HG03095 (cell line): ENCODE data around the gene PPP2R5C.

Experiments used
- ATAC-seq: cut with Tn5 transposase; IDR thresholded peaks from one replicate; pipeline ENCODE4 v1.9.1; 2021; ENCODE audit warnings: moderate library complexity; ENCODE audit not compliant: unreplicated experiment

PPP2R5C gene

DNA sequence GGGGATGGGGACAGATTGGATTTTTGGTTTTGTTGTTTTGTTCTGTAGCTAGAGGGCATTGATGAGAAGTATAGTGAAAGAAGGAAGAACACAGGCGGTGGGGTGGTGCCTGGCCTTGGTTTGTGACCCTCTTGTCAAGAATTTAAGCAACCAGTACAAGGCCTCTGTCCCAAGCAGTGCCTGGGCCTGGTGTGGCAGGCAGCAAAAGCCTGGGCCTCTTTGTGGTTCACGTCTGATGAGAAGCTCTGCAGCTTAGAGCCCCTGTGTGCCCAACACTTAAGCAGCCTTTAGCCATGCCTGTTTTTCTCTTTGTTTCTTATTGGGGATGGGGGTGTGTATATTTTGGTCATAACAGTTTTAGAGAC, 98.0 kb downstream of the PPP2R5C start:
- no peak for ATAC-seq

DNA sequence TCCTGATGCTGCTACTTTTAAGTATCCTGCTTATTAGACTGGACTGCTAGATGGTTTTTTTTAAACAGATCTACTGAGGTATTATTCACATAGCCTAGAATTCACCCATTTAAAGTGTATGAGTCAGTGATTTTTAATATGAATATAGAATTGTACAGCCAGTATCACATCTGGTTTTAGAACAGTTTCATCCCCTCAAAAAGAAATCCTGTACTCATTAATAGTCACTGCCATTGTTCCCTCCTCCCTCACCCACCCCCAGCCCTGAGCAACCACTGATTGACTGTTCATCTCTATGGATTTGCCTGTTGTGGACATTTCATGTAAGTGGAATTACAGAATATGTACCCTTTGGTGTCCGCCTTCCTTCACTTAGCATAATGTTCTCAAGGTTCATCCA, 98.4 kb downstream of the PPP2R5C start:
- no peak for ATAC-seq

DNA sequence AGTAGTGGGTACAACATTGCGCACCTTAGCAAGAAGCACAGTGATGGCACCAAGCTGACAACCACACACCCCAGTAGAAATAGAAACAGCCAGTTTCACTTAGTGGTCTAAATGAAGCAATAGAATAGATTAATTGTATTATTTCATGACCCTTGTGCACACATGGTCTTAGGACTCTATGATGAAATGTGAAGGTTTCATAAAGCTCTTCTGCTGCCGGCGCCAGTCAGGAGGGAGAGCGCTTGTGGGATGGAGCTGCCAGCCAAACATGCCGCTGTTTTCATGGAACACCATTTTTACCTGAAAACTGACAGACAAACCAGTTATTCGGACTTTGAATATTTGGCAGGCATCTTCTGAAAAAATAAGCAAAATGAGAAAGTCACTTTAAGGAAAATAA, 100.0 kb downstream of the PPP2R5C start:
- ATAC-seq: no peak

DNA sequence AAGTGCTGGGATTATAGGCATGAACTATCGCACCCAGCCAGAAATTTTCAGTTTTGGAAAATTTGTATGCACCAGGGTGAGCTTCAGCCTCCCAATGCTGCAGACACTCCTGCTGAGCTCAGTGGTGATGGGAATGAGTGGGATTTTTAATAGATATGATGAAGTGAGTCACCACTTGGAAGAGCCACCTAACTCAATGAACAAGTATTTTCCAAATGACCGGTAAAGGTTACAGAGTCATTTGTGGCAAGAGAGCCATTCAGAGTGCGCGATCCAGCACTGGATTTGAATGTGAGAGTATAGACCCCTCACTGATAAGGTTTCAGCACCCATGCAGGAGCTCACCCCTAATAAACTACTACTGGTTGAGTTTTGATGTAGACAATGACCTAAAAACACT, 100.7 kb downstream of the PPP2R5C start:
- ATAC-seq: no peak

DNA sequence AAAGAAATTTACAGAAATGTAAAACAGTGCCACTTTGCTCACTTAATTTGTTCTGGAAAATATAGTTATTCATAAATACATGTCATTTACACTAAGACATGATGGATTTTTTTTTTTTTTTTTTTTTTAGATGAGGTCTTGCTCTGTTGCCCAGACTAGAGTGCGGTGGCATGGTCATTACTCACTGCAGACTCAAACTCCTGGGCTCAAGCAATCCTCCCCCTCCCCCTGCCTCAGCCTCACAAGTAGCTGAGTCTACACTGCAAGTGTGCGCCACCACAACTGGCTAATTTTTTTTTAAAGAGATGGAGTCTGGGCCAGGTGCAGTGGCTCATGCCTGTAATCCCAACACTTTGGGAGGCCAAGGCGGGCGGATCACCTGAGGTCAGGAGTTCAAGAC, 101.2 kb downstream of the PPP2R5C start:
- ATAC-seq: no peak

DNA sequence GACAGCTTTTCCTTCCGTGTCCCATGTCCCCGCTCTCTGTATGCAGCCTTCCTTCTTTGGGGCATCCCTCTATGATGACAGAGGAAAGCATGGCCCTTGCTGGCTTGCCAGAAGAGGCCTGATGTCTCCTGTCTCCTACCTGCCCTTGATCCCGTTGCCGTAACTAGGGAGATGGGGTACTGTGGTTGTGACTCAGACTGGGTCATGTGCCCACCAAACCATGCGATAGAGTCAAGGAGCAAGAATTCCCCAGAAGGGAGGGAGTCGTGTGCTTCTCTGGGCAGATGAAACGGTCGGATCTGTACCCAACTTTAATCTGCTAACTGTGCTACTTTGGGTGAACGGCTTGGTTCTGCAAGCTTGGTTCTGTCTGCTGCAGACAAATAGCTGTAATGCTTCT, 103.8 kb downstream of the PPP2R5C start:
- ATAC-seq: no peak

DNA sequence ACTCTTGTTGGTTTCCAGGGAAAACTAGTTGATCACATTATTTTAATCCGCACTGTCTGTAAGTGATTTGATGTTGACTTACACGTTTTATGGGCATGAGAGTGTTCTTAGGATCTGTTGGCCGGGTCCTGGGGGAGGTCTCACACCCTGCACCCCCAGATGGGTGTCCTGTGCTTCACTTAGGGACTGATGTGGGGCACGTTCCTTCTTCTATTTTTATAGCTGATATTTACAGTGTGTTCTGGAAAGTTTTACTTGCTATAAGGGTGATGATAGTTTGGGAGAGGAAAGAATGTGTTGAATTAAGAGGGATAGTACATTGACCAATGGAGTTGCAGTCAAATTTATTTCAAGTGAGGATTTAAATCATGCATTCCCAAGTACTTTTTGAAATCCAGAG, 106.3 kb downstream of the PPP2R5C start:
- no peak for ATAC-seq

DNA sequence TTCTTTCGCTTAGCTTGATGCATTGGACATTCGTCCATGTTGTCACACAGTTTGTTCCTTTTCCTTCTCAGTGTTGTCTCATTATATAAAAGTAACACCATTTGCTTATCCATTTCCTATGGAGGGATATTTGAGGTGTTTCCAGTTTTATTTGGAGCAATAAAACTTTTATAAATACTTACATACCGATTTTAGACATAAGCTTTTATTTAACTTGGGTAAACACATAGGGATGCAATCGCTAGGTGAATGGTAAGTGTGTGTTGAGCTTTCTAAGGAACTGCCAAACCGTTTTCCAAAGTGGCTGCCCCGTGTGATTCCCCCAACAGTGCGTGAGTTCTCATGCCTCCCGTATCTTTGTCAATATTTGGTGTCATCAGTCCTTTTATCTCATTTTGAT, 107.7 kb downstream of the PPP2R5C start:
- ATAC-seq: no peak

DNA sequence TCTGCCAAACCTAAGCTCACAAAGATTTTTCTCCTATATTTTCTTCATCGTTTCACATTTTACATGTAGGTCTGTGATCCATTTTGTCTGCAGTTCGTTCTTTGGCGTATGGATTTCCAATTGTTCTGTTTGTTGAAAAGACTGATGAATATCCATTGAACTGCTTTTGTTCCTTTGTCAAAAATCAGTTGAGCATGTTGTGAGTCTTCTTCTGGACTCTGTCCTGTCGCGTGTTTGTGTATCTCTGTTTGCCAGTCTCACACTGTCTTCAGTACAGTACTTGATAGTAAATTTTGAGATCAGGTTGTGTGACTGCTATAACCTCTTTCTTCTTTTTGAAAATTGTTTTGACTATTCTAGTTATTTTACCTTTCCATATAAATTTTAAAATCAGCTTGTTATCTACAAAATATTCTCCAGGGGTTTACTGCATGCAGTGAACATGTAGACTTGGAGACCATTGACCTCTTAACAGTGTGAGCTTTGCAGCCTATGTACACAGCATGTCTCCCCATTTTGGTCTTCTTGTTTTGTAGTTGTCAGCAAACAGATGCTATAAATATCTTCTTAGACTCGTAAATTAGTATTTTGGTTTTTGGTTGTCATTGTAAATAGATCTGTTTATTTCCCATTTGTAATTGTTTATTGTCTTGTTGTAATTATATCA, 108.9 kb downstream of the PPP2R5C start:
- no peak for ATAC-seq

DNA sequence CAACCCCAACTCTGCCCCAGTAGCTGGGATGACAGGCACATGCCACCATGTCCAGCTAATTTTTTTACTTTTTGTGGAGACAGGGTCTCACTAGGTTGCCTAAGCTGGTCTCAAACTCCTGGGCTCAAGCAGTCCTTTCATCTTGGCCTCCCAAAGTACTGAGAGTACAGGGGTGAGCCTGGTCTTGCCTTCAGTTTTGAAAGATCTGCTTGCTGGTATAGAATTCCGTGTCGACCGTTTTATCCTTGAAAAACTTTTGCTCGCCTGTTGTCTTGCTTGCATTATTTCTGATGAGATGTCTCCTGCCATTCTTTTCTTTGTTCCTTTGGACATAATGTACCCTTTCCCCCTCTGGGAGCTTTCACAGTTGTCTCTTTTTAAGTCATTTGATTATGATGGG, 110.8 kb downstream of the PPP2R5C start:
- ATAC-seq: no peak

DNA sequence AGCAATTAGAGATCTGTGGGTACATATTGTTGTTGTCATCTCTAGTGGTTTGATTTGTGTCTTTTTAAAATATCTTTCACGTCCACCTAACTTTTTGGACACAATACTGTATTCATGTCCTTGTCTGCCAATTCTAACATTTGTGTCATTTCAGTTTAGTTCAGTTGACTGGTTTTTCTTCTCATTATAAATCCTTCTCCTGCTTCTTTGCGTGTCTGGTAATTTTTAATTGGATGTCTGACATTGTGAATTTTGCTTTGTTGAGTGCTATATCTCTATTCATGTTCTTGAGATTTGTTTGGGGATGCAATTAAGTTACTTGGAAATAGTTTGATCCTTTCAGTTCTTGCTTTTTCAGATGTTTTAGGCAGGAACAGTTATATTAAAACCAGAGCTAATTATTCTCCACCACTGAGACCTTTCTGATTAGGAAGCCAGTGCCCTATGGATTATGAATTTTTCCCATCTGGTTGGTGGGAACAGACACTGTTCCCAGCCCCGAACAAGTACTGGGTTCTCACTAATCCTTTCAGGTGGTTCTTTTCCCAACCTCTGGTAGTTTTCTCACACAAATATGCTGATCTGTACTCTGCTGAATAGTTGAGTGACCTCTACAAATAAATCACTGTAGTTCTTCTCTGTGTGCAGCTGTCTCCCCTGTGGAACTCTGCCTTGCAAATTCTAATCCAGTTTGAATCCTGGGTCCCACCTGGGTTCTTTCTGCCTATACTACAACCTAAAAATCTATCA, 111.7 kb downstream of the PPP2R5C start:
- no peak for ATAC-seq

DNA sequence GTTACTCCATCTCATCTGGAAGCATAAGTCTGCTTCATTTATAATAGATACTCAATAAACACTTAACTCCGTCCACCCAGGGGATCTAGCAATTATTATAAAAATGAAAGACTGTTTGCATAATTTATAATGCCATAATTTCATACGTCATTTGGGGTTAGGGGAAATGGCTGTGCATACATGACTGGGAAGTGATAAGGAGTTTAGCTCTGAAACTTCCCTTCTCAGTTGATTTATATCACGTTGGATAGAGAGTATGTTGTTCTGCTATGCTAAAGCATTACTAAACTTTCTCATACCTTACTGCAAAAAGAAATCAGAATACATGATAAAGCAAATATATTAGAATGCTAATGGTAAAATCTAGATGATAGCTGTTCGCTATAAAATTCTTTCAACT, 112.5 kb downstream of the PPP2R5C start:
- ATAC-seq: no peak

DNA sequence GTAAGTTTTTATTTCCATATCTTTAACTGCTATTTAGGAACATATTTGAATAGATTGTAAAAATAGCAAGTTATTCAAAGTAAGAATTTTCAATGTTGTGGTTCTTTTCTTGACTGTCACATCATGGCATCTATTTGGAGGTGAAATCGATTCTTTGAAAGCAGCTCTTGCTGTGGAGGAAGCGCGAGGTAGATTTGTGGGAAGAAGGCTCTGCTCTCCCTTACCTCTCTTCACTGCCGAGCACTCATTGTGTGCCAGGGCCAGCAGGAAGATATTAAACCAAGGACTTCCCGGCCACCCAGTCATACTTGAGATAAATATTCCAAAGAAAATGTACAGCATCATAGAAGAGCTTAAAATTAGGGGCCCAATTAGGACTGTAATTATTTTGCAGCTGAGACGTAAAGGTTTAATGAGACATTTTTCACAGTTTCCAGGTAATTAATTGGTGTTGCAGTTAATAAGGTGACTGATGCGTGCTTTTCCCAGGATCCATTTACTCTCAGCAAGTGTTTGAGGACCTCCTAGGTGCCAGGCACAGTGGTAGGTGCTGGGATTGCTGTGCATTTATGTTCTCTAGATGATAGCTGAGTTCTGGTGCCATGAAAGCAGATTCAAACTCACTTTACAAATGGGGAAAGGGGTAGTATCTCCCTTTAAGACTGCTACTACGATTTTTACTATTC, 113.7 kb downstream of the PPP2R5C start:
- ATAC-seq: no peak

DNA sequence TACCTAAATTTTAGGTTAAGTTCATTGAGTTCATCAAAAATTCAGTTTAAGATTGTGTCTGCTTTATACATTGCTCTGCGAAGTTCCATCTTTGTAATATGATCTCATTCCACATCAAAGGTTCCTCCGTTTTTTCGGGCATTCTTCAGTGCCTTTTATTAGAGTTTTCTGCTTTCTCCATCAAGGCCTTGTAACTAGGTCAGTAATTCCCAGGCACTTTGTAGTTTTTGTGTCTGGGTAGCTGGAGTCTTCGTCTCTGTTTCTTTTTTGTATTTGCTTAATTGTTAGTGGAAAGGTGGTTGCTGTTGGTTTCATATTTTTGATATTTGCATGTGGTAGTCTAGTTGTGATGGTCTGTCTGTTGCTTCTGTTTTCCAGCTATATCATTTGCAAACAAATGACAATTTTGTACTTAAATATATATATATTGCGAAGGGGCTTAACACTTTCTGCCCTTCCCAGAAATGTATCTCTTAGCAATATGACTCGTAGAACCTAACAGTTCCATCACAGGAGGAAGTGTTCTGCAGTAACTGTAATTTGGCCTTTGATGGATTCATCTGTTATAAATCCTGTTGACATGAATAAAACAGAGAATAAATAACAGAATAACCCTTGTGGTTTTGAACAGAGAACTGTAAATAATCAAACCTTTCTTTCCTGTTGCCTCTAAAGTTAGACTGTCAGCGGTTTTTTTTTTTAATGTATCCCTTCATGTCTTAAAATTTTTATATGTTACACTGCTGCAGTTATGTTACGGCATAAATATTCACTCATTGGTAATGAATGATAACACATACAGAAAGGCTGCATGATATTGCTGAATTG, 114.4 kb downstream of the PPP2R5C start:
- peak; percentile 21 for ATAC-seq

DNA sequence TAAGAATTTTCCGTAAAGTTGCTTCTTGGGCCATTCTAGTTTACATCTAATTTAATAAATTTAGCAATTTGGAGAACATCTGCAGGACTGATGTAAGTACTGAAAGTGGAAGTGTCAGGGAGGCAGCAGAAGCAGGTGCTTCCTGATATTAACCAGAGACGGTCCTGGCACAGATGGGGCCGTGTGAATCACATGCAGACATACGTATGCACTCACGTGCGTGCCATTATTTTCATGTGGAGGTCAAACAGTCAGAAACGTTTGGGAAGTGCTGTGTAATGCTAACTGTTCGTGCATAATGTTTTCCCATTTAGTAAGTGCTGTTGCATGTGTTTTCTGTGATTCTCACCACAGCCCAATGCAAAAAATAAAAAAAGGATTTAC, 115.0 kb downstream of the PPP2R5C start:
- peak; percentile 76 for ATAC-seq

DNA sequence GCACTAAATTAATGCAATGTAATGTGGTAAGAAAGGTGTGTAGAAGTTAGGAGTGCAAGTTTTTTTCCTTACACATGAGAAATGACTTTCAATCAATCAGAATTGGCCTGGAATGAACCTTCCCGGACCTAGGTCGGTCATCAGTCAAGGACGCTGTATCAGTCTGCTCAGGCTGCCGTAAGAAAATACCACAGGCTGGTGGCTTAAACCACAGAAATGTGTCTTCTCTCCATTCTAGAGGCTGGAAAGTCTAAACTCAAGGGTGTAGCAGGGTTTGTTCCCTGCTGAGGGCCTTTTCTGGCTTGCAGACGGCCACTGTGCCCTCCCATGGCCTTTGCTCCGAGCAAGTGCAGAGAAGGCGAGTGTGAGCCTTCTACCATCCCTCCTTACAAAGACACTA, 116.3 kb downstream of the PPP2R5C start:
- ATAC-seq: no peak

DNA sequence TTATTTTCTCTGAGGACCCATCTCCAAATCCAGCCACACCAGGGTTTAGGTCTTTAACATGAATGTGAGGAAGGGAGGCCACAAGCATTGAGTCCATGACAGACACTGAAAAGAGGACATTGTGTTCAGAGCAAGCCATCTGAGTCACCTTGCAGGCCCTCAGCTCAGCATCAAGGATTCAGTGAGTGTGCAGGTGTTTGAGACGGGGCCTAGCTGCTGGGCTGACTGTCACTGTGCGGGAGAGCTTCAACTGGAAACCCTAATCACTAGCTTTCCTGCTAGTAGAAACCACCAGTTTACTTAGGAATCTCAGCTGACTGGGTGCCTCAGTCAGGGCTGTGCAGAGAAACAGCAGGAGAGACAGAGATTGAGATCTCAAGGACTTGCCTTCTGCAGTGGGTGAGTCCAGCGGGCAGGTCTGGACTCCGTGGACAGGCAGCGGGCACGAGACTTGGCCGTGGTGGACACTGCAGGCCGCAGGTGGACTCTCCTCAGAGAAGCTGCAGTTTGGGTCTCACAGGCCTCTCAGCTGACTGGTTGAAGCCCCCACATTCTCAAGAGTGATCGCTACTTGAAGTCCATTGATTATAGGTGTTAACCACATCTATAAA, 116.8 kb downstream of the PPP2R5C start:
- ATAC-seq: no peak

DNA sequence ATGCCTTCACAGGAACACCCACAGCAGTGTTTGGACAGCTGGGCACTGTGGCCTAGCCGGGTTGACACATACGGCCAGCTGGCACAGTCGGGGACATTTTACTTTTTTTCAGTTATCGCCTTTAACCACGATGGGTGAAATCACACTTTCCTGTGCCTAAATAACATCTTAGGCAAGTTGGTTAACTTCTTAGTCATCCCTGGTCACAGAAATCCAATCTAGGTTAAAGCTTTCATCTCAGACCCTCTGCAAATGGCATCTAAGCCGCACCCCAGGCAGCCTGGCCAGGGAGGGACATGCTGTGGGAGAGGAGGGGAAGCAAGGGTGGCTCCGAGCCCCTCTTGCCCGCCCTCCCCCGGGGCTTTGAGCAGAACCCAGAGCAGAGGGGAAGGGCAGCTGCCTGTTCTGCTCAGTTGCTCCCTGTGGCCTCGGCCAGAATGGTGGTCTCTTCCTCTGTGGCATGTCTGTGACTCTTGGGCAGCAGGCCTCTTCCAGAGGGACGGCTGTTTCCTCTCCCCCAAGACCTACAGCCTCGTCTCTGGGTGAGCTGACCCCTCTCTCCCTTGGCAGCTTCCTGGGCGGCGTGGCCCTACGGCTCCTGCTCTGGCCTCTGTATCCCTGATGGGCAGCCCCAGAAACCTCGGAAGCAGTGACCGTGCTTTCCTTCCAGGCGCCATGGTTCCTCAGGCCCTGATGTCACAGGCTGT, 117.5 kb downstream of the PPP2R5C start:
- no peak for ATAC-seq

DNA sequence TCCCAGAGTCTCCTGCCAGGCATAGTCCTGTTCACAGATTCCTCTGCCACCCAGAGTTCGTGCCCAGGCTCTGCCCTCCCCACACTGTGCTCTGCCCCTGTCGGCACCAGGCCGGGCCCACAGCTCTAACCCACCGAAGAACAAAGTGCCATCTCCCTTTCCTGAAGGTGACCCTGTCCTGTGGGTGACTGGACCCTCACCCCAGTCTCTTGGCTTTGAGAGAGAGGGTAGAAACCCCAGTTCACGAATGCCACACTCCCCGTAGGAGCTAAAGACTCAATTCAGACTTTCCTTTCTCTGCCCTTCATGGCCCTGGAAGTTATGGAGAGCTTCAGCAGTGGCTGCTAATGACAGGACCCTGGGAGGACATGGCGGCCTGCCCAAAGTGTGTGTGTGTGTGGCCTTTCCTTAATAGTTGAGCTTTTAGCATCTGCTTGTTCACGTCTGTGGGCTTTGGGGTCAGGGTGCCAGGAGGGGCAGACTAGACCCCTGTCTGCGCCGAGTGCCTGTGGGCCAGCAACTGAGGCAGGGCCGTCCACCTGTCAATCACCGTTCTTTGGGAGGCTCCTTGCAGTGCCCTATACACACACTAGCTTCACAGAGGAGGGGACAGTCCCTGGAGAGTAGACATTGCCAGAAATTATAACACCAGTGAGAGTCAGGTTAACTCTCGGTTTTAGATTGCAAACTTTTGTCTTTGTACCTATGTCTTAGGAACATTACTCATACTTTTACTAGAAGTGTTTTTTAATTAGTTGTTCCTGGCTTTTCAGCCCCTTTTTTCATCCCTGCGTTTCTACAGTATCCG, 118.2 kb downstream of the PPP2R5C start:
- peak; percentile 43 for ATAC-seq

DNA sequence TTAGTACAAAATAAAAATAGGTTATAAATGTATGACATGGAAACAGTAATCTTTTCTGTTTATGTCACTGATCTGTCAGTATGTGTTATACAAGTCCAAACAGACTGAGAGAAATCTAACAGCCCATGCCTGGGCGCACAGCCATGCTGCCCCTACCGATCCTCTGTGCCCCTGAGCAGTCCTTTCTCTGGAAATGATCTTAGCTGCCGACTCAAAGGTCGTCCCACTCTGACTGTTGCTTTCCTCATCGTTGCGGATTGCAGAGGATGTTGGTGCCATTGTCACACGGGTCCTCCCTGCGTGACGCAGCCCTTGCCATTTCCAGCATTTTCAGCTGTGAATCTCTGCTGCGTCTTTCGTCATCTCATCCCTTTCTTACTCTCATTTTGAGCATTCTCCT, 119.9 kb downstream of the PPP2R5C start:
- no peak for ATAC-seq
